ENCODE data around the gene LGALS7B.
"Not testable (repeated sequence)": the region's sequence is repeated elsewhere in the genome, so short reads cannot be mapped to it uniquely, and the experiment has no call there.

DNA sequence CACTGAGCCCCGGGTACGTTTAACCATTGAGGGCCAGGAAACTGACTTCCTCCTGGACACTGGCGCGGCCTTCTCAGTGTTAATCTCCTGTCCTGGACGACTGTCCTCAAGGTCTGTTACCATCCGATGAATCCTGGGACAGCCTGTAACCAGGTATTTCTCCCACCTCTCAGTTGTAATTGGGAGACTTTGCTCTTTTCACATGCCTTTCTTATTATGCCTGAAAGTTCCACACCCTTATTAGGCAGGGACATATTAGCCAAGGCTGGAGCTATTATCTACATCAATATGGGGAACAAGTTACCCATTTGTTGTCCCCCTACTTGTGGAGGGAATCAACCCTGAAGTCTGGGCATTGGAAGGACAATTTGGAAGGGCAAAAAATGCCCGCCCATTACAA lies 36.9 kb downstream of the LGALS7B start:
- not testable (repeated sequence) for TF ChIP-seq EZH2 (IDR thresholded peaks at IDR 0.05; ENCODE audit: insufficient read depth, low read length)
- TF ChIP-seq, protein P1, sequence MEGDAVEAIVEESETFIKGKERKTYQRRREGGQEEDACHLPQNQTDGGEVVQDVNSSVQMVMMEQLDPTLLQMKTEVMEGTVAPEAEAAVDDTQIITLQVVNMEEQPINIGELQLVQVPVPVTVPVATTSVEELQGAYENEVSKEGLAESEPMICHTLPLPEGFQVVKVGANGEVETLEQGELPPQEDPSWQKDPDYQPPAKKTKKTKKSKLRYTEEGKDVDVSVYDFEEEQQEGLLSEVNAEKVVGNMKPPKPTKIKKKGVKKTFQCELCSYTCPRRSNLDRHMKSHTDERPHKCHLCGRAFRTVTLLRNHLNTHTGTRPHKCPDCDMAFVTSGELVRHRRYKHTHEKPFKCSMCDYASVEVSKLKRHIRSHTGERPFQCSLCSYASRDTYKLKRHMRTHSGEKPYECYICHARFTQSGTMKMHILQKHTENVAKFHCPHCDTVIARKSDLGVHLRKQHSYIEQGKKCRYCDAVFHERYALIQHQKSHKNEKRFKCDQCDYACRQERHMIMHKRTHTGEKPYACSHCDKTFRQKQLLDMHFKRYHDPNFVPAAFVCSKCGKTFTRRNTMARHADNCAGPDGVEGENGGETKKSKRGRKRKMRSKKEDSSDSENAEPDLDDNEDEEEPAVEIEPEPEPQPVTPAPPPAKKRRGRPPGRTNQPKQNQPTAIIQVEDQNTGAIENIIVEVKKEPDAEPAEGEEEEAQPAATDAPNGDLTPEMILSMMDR (IDR thresholded peaks at IDR 0.05; ENCODE audit: insufficient read depth, low read depth, low read length) = not testable (repeated sequence)
